ENCODE data around the gene SH3BP2.
A peak's percentile ranks its signal among the peaks of the same experiment; 100 is the strongest.

Gene SH3BP2

GRCh38 chr4:2811830-2812611, 19.1 kb downstream of the SH3BP2 start:
- Histone ChIP-seq H3K36me3 (ENCODE audit: control insufficient read depth, insufficient read depth, low read length) (peaks cover 9% of the 10 kb centered on the region), H3K27me3 (replicated peaks; ENCODE audit: control insufficient read depth, insufficient read depth, low read length) (no peaks in the 10 kb centered on the region), H3K4me3 (replicated peaks; ENCODE audit: low read depth, low read length) (peak overlapping the region; percentile 77)
- DNase-seq (ENCODE audit: extremely low read depth, insufficient read length), result peak; percentile 85
- no peak for TF ChIP-seq CTCF (IDR thresholded peaks at IDR 0.05; ENCODE audit: insufficient read depth, low read length, poor library complexity, severe bottlenecking)

GRCh38 chr4:2812612-2813354, 19.9 kb downstream of the SH3BP2 start:
- no peak for TF ChIP-seq CTCF (IDR thresholded peaks at IDR 0.05; ENCODE audit: insufficient read depth, low read length, poor library complexity, severe bottlenecking)
- no peak for DNase-seq (ENCODE audit: extremely low read depth, insufficient read length)
- peak overlapping the region; percentile 77 for H3K4me3 ChIP-seq (replicated peaks; ENCODE audit: low read depth, low read length)

GRCh38 chr4:2813446-2814405, 20.8 kb downstream of the SH3BP2 start:
- TF ChIP-seq CTCF (IDR thresholded peaks at IDR 0.05; ENCODE audit: insufficient read depth, low read length, poor library complexity, severe bottlenecking), result no peak
- Histone ChIP-seq H3K4me3 (replicated peaks; ENCODE audit: low read depth, low read length) (peak overlapping the region; percentile 77), H3K27me3 (replicated peaks; ENCODE audit: control insufficient read depth, insufficient read depth, low read length) (no peaks in the 10 kb centered on the region), H3K36me3 (ENCODE audit: control insufficient read depth, insufficient read depth, low read length) (peaks cover 5% of the 10 kb centered on the region)
- no peak for DNase-seq (ENCODE audit: extremely low read depth, insufficient read length)

More at GRCh38 chr4:2812612-2813354, 19.9 kb downstream of the SH3BP2 start:
- Histone ChIP-seq H3K27me3 (replicated peaks; ENCODE audit: control insufficient read depth, insufficient read depth, low read length) (no peaks in the 10 kb centered on the region), H3K36me3 (ENCODE audit: control insufficient read depth, insufficient read depth, low read length) (peaks cover 5% of the 10 kb centered on the region)

- Histone ChIP-seq H3K4me3 (replicated peaks; ENCODE audit: low read depth, low read length) (no peak overlapping the region), H3K27me3 (replicated peaks; ENCODE audit: control insufficient read depth, insufficient read depth, low read length) (no peaks in the 10 kb centered on the region), H3K36me3 (ENCODE audit: control insufficient read depth, insufficient read depth, low read length) (peaks cover 5% of the 10 kb centered on the region)
- TF ChIP-seq CTCF (IDR thresholded peaks at IDR 0.05; ENCODE audit: insufficient read depth, low read length, poor library complexity, severe bottlenecking), result no peak
- no peak for DNase-seq (ENCODE audit: extremely low read depth, insufficient read length)
Measured at GRCh38 chr4:2814627-2815270, 21.9 kb downstream of the SH3BP2 start.

GRCh38 chr4:2816401-2816954, 23.6 kb downstream of the SH3BP2 start:
- no peak for DNase-seq (ENCODE audit: extremely low read depth, insufficient read length)
- Histone ChIP-seq H3K27me3 (replicated peaks; ENCODE audit: control insufficient read depth, insufficient read depth, low read length) (no peaks in the 10 kb centered on the region), H3K36me3 (ENCODE audit: control insufficient read depth, insufficient read depth, low read length) (peaks cover 15% of the 10 kb centered on the region), H3K4me3 (replicated peaks; ENCODE audit: low read depth, low read length) (no peak overlapping the region)
- TF ChIP-seq CTCF (IDR thresholded peaks at IDR 0.05; ENCODE audit: insufficient read depth, low read length, poor library complexity, severe bottlenecking), result no peak
